ENCODE data around the gene MMP20.

MMP20 gene

GRCh38 chr11:102622258-102622657 is 2.9 kb downstream of the MMP20 start:
- DNase-seq = no peak

- DNase-seq = no peak
Observed at GRCh38 chr11:102620818-102621561, 4.1 kb downstream of the MMP20 start.

GRCh38 chr11:102620179-102620578 is 5.0 kb downstream of the MMP20 start:
- no peak for DNase-seq

- no peak for DNase-seq
Observed at GRCh38 chr11:102617466-102618008, 7.6 kb downstream of the MMP20 start.

GRCh38 chr11:102615894-102616432 is 9.2 kb downstream of the MMP20 start:
- DNase-seq = no peak

DNA sequence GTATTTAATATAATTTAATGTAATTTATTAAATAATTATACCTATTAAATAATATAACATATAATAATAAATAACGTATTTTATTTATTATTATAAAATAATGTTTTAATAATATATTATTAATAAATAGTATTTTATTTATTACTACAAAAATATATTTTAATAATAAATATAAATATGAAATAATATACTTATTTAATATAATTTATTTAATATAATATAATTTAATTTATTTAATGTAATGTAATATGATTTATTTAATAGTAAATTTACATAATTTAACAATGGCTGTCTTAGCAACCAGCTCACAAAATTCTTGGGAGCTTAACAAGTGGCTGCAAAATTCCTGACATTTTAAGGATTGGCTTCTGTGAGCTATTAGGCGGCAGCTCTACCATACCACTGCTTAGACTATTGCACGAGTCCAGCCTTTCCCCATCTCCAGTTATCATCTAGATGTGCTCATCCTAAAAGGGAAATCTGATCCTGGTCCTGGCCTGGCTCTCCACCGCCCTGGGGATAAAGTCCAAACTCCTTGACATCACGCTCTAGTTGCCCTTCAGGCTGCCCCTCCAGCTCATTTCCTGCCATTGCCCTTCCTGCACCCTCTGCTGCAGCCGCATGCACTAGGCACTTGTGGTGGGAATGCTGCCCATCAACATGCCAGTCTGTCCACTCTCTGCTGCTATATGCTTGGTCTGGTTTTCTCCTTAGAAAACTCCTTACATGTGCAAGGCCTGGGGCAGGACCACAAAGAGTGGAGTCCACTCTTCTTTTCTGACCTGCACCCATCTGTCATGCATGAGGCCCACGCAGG is 9.8 kb downstream of the MMP20 start:
- no peak for DNase-seq

- DNase-seq = no peak
Observed at GRCh38 chr11:102614485-102614884, 10.6 kb downstream of the MMP20 start.

GRCh38 chr11:102614031-102614430 is 11.1 kb downstream of the MMP20 start:
- DNase-seq = no peak

DNA sequence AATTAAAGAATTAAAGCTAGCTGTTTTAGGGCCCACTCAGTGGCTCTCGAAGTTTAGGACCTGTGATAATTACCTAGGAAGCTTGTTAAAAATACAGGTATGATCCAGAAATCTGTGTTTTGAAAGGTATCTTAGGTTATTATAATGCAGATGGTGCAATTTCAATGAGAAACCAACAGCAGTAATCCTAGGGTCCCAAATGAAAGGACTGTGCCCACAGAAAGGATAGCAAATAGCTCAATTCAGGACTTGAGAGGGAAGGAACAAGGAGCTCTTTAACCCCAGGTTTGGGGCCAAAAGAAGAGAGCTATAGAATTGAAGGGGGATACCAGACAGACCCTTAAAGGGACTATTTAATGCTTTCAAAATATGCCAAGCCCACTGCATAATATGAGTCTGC is 11.7 kb downstream of the MMP20 start:
- DNase-seq = no peak

- DNase-seq = no peak
Observed at GRCh38 chr11:102611291-102611690, 13.8 kb downstream of the MMP20 start.

- DNase-seq = no peak
Observed at GRCh38 chr11:102610200-102610599, 14.9 kb downstream of the MMP20 start.

DNA sequence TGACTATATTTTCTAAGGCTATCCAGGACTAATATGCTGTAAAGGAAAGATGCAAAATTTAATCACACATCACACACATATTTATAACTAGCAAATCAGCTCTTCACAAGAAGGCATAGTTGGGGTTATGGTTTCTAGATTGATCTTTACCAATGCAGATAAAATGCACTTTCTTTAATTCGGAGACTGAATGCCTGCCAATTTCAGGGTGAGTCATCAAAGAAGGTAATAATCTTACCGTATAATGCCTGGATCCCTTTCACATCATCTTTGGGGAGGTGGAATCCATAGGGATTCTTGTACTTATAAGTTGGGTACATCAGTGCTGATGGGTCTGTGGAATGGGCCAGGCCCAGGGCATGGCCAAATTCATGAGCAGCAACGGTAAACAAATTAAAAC is 16.4 kb downstream of the MMP20 start:
- no peak for DNase-seq

DNA sequence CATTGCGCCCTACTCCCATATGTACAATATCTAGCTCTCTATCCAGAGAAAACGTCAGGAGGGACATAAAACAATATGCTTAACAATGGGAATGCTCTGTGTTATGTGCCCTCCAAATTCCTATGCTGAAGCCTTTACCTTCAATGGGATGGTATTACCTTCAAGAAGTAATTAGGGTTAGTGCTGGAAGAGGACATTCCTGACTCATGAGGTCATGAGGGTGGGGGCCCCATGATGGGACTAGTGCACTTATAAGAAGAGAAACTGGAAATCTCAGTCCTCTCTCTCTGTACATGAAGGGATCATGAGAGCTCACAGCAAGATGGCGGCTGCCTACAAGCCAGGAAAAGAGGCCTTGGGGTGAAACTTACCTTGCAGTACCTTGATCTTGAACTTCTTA is 20.3 kb downstream of the MMP20 start:
- DNase-seq = no peak

DNA sequence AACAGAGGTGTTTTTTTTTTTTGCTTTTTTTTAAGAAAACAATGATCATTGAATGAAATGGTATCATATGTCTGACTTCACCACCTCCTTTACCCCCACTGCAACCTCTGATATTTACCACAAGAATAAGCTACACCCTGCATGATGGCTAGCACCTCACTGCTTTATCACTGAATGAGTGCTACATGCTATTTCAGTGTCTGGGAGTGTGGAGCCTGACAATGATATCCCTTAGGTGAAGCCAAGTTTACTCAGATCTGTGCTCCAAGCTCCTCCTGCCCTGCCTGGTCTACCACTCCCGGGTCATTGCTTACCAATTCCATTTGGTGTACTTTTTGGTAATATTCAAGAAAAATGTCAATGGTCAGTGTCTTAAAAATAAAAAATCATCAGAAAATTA is 21.1 kb downstream of the MMP20 start:
- no peak for DNase-seq

GRCh38 chr11:102603576-102603975 is 21.6 kb downstream of the MMP20 start:
- DNase-seq = no peak

- DNase-seq = no peak
Observed at GRCh38 chr11:102603091-102603490, 22.0 kb downstream of the MMP20 start.

GRCh38 chr11:102600666-102601065 is 24.5 kb downstream of the MMP20 start:
- DNase-seq = no peak

DNA sequence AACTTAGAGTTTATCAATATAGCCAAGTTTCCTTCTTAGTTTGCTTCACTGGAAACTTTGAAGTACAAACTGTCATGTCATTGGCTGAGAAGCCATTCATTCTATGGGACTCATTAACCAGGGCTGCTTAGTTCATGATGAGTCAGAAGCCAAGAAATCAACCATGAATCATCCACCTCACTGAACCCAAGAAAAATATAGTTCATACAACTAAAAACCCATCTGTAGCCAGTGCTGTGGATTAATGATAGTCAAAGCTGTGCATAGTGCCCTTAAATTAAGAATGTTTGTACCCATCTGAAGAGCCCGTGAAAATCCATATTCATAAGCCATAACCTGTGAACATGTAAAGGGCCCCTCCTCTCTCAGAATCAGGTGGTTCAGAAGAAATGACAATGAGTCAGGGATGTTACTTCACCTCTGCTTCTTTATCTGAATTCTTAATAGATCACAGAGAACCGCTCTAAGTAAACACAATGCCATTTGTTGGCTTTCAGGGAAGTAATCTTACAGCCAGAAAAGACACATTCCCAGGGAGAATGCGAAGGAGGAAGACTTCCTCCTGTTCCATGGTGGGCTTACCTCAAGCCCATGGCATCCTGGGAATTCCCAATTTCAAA is 25.4 kb downstream of the MMP20 start:
- DNase-seq = no peak

DNA sequence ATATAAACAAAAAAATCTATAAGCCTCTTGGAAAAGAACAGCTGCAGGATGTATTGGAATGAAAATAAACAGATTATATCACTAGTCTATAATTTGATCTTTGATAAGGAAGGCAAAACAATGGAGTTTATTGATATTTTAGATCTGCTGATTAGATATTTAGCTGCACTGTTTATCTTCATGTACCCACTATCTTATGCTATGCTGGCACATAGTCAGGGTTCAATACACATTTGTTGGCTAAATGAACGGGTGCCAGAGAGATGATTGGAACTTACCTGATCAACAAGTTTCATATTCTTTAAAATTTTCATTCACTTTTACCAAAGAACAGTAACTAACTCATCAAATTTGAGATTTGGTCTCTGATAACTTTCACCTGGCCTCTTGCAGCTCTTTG is 26.9 kb downstream of the MMP20 start:
- DNase-seq = no peak

DNA sequence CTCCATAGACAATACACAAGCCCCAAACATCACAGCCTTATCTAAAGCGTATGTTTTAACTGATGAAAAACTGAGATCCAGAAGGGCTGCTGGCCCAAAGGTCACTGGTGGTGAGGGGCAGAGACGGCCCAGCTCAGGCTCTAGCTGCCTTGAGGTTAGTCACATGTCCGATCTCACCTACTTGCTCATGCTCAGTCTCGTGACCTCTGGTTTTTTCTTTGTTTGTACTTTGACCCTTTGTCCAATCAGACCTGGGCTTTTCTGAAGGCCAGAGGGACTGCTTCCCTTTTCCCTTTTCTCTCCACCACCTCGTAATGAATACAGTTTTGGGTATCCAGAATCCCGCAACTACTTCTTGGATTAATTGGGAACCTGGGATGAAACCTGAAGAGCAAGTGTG is 28.6 kb downstream of the MMP20 start:
- DNase-seq = no peak

GRCh38 chr11:102592634-102593581 is 32.2 kb downstream of the MMP20 start:
- DNase-seq = no peak

DNA sequence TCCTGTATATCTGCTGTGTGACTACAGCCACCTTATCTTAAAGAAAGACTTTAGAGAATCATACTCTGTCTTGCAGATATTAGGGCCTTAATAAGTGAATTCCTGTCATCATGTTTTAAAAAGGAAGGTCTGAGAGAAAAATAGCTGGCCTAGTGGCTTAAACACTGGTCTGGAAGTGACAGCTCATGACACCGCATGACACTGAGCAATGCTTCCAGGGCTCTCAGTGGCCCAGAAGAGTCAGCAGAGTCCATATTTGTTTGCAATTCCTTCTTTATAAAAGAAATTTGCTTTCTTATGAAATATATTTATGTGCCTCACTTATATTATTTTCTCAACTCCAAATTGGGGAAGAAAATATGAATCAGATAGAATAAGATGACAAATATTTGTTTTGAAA is 33.0 kb downstream of the MMP20 start:
- DNase-seq = no peak
